Mononuclear cell (primary cell): ENCODE results near the gene TEX29. TPM values are rescaled to one million over a fixed set of nuclear protein-coding genes. Genes with fewer than 3 reads are reported as not detected.

ENCODE experiments used
- H3K27me3 ChIP-seq: 2 replicates; pipeline ENCODE4 v1.6.0; 2011; ENCODE audit warnings: low read length, control low read depth; ENCODE audit not compliant: insufficient read depth
- H3K4me1 ChIP-seq: 2 replicates; pipeline ENCODE4 v1.5.1; 2011; ENCODE audit warnings: mild to moderate bottlenecking, low read length, control low read depth; ENCODE audit not compliant: insufficient read depth
- H3K4me3 ChIP-seq: 2 replicates; pipeline ENCODE4 v1.5.1; 2011; ENCODE audit warnings: mild to moderate bottlenecking, low read length, moderate library complexity
- H3K9me3 ChIP-seq: 2 replicates; pipeline ENCODE4 v1.5.1; 2011; ENCODE audit warnings: low read depth, mild to moderate bottlenecking, control low read depth, low read length
- total RNA-seq: library from RNA; depleted of rRNA; stranded (reverse); fragments of >200 nt; gene quantifications from one replicate; pipeline ENCODE4 v1.2.3, GENCODE V29; 2012

TEX29 gene
- total RNA-seq, 1 donor = 0.21 TPM

- no peaks in the 10 kb centered on the region for H3K9me3 ChIP-seq
- no peak overlapping the region for H3K4me3 ChIP-seq
- H3K4me1 ChIP-seq = no peaks in the 10 kb centered on the region
- H3K27me3 ChIP-seq = no peaks in the 10 kb centered on the region
These were observed 36.5 kb upstream of the TEX29 start for GRCh38 chr13:111283991-111284390.

GRCh38 chr13:111284565-111284964, 35.9 kb upstream of the TEX29 start:
- Histone ChIP-seq H3K9me3 (no peaks in the 10 kb centered on the region), H3K27me3 (no peaks in the 10 kb centered on the region), H3K4me3 (no peak overlapping the region), H3K4me1 (no peaks in the 10 kb centered on the region)

- H3K4me1 ChIP-seq = no peaks in the 10 kb centered on the region
- no peaks in the 10 kb centered on the region for H3K27me3 ChIP-seq
- H3K9me3 ChIP-seq = no peaks in the 10 kb centered on the region
- no peak overlapping the region for H3K4me3 ChIP-seq
These were observed 34.3 kb upstream of the TEX29 start for GRCh38 chr13:111286162-111286561.

- Histone ChIP-seq H3K27me3 (no peaks in the 10 kb centered on the region), H3K4me3 (no peak overlapping the region), H3K4me1 (no peaks in the 10 kb centered on the region), H3K9me3 (no peaks in the 10 kb centered on the region)
These were observed 33.7 kb upstream of the TEX29 start for GRCh38 chr13:111286749-111287148.

GRCh38 chr13:111287201-111287600, 33.2 kb upstream of the TEX29 start:
- Histone ChIP-seq H3K4me3 (no peak overlapping the region), H3K4me1 (no peaks in the 10 kb centered on the region), H3K9me3 (no peaks in the 10 kb centered on the region), H3K27me3 (no peaks in the 10 kb centered on the region)

GRCh38 chr13:111288276-111288675, 32.2 kb upstream of the TEX29 start:
- no peak overlapping the region for H3K4me3 ChIP-seq
- no peaks in the 10 kb centered on the region for H3K4me1 ChIP-seq
- H3K27me3 ChIP-seq = no peaks in the 10 kb centered on the region
- no peaks in the 10 kb centered on the region for H3K9me3 ChIP-seq

GRCh38 chr13:111289251-111289650, 31.2 kb upstream of the TEX29 start:
- Histone ChIP-seq H3K4me3 (no peak overlapping the region), H3K27me3 (no peaks in the 10 kb centered on the region), H3K4me1 (no peaks in the 10 kb centered on the region), H3K9me3 (no peaks in the 10 kb centered on the region)

- no peaks in the 10 kb centered on the region for H3K4me1 ChIP-seq
- no peak overlapping the region for H3K4me3 ChIP-seq
- H3K9me3 ChIP-seq = no peaks in the 10 kb centered on the region
- no peaks in the 10 kb centered on the region for H3K27me3 ChIP-seq
These were observed 28.5 kb upstream of the TEX29 start for GRCh38 chr13:111291908-111292307.

- Histone ChIP-seq H3K4me1 (no peaks in the 10 kb centered on the region), H3K27me3 (no peaks in the 10 kb centered on the region), H3K9me3 (no peaks in the 10 kb centered on the region), H3K4me3 (no peak overlapping the region)
These were observed 27.5 kb upstream of the TEX29 start for GRCh38 chr13:111292710-111293485.

- Histone ChIP-seq H3K4me1 (no peaks in the 10 kb centered on the region), H3K27me3 (no peaks in the 10 kb centered on the region), H3K9me3 (no peaks in the 10 kb centered on the region), H3K4me3 (no peak overlapping the region)
These were observed 24.6 kb upstream of the TEX29 start for GRCh38 chr13:111295886-111296285.

- no peaks in the 10 kb centered on the region for H3K9me3 ChIP-seq
- H3K4me1 ChIP-seq = no peaks in the 10 kb centered on the region
- no peak overlapping the region for H3K4me3 ChIP-seq
- H3K27me3 ChIP-seq = no peaks in the 10 kb centered on the region
These were observed 24.0 kb upstream of the TEX29 start for GRCh38 chr13:111296417-111296816.

GRCh38 chr13:111298214-111298975, 22.0 kb upstream of the TEX29 start:
- no peaks in the 10 kb centered on the region for H3K9me3 ChIP-seq
- H3K4me1 ChIP-seq = no peaks in the 10 kb centered on the region
- no peaks in the 10 kb centered on the region for H3K27me3 ChIP-seq
- no peak overlapping the region for H3K4me3 ChIP-seq

GRCh38 chr13:111302045-111302726, 18.3 kb upstream of the TEX29 start:
- Histone ChIP-seq H3K4me3 (no peak overlapping the region), H3K9me3 (no peaks in the 10 kb centered on the region), H3K27me3 (no peaks in the 10 kb centered on the region), H3K4me1 (no peaks in the 10 kb centered on the region)

- H3K4me3 ChIP-seq = no peak overlapping the region
- no peaks in the 10 kb centered on the region for H3K27me3 ChIP-seq
- no peaks in the 10 kb centered on the region for H3K9me3 ChIP-seq
- H3K4me1 ChIP-seq = no peaks in the 10 kb centered on the region
These were observed 16.9 kb upstream of the TEX29 start for GRCh38 chr13:111303559-111303958.

GRCh38 chr13:111304041-111304544, 16.3 kb upstream of the TEX29 start:
- no peaks in the 10 kb centered on the region for H3K9me3 ChIP-seq
- no peak overlapping the region for H3K4me3 ChIP-seq
- H3K27me3 ChIP-seq = no peaks in the 10 kb centered on the region
- no peaks in the 10 kb centered on the region for H3K4me1 ChIP-seq
